GM04504 (cell line): Measurements from ENCODE around the gene RALGAPB.
"Not testable (repeated sequence)": the region's sequence is repeated elsewhere in the genome, so short reads cannot be mapped to it uniquely, and the experiment has no call there.

Source experiments
- DNase-seq: peaks from one replicate; pipeline ENCODE4 v3.0.0-alpha.2; 2012; ENCODE audit warnings: low read depth

The RALGAPB gene

GRCh38 chr20:38447251-38447661, 25.4 kb upstream of the RALGAPB start:
- no peak for DNase-seq

- DNase-seq = no peak
Measured at GRCh38 chr20:38447931-38448675, 24.5 kb upstream of the RALGAPB start.

GRCh38 chr20:38449046-38449445, 23.6 kb upstream of the RALGAPB start:
- no peak for DNase-seq

DNA sequence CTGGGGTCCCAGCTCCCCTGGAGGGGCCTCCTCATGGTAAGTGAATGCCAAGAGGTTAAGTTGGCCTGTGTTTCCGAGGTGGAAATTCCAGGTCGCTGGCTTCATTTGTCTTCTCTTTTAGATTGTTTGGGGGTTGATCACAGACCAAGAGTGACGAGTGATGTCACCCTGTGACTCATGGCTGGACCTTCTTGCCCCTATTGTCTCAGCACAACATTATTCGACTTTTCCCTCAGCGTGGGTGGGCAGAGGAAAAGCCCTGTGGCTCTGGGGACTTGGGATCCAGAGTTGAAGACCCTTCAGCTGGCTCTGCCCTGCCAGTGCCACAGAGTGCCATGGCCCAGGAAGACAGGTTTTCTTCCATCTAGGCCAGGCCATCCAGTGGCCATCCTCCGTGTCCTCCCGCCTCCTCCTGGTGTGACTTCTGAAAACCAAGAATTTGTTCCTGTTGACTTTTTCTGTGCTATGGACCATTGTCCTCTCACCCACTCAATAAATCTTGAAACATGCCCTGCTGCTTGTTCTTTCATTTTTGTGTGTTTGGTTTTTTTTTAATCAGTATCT, 22.1 kb upstream of the RALGAPB start:
- no peak for DNase-seq

GRCh38 chr20:38452880-38453624, 19.6 kb upstream of the RALGAPB start:
- DNase-seq = no peak

GRCh38 chr20:38453941-38454340, 18.7 kb upstream of the RALGAPB start:
- no peak for DNase-seq

DNA sequence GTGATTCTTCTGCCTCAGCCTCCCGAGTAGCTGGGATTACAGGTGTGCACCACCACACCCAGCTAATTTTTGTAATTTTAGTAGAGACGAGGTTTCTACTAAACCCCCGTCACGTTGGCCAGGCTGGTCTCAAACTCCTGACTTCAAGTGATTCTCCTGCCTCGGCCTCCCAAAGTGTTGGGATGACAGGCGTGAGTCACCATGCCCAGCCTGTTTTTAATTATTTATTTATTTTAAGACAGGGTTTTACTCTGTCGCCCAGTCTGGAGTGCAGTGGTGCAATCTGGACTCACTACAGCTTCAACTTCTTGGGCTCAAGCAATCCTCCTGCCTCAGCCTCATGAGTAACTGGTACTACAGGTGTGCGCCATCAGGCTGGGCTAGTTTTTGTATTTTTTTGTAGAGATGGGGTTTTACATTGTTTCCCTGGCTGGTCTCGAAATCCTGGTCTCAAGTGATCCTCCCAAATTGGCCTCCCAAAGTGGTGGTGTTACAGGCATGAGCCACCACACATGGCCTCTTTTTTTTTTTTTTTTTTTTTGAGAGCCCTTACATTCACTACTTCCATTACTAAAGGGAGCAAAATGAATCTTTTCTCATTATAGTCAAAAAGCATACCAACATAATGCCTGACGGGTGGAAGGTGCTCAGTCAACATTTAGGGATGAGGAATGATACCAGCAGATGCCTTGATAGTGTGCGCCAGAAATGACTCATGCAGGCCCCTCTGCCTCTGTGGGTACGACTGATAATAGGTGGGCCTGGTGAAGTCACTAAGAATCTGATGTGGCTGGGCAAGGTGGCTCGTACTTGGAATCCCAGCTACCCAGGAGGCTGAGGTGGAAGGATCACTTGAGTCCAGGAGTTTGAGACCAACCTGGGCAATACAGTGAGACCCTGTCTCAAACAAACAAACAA, 17.8 kb upstream of the RALGAPB start:
- no peak for DNase-seq

DNA sequence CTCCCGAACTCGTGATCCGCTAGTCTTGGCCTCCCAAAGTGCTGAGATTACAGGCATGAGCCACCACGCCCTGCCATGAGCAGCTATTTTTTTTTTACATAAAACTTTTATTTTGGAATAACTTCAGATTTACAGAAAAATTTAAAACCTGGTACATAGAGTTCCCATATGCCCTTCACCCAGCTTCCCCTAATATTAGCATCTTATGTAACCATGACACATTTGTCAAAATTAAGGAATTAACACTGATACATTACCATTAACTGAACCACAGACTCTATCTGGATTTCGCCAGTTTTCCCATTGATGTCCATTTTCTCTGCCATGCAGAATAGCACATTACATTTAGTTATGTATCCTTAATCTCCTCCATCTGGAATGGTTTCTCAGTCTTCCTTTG, 14.3 kb upstream of the RALGAPB start:
- DNase-seq = no peak

- DNase-seq = peak; percentile 26
Measured at GRCh38 chr20:38460040-38460623, 12.5 kb upstream of the RALGAPB start.

DNA sequence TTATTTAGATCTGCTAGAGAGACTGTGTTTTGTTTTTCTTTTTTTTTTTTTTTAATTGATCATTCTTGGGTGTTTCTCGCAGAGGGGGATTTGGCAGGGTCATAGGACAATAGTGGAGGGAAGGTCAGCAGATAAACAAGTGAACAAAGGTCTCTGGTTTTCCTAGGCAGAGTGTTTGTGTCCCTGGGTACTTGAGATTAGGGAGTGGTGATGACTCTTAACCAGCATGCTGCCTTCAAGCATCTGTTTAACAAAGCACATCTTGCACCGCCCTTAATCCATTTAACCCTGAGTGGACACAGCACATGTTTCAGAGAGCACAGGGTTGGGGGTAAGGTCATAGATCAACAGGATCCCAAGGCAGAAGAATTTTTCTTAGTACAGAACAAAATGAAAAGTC, 12.0 kb upstream of the RALGAPB start:
- DNase-seq = not testable (repeated sequence)

- DNase-seq = not testable (repeated sequence)
Measured at GRCh38 chr20:38461167-38461566, 11.5 kb upstream of the RALGAPB start.

- not testable (repeated sequence) for DNase-seq
Measured at GRCh38 chr20:38461569-38461968, 11.1 kb upstream of the RALGAPB start.

DNA sequence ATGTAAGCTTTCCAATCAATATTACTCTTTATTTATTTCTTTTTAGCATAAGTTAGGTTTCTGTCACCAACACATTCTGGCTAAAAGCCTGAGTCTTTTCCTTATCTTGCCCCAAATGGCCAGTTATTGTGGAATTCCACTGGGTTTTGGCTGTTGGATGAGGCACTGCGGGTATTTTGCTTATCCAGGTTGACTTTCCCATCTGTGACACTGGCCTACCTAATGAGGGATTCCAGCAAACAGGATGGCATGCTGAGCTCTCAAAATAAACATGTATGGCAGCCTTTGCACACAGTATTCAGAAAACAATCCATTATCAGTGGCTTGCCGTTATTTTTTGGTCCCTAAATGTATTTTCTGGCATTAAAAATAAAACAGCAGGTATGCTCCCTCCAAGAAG, 6.5 kb upstream of the RALGAPB start:
- no peak for DNase-seq

DNA sequence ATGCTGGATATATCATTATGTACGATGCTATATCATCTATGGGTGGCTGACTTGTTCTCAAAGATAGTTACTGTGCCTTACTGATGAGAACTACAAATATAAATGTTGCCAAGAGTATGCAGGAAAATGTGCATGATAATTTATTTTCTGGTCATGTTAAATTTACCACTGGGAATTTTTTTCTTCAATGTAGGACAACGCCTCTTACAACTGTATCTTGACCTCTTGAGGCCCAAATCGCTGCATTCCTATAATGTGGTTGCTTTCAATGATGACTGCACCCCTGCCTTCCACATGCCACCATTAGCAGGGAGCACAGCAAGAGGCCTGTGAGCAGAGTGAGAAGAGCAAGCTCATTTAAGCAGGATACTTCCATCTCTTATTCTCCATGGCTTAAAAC, 5.7 kb upstream of the RALGAPB start:
- no peak for DNase-seq

DNA sequence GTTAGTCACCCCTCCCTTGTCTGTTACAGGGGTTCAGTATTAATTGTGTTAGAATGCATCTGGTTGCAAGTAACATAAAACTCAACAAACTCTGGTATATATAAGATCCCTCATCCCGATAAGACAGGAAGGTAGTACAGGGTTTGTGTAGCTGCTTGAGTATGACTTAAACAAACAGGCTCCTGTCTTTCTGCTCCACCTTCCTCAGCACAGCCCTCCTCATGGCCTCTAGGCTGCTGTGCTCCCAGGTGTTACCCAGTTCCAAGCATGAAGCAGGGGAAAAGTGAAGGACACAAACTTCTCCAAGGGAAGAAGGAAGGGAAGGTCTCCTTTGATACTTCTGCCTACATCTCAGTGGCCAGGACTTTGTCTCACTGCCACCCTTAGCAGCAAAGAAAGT, 1.4 kb upstream of the RALGAPB start:
- DNase-seq = no peak

DNA sequence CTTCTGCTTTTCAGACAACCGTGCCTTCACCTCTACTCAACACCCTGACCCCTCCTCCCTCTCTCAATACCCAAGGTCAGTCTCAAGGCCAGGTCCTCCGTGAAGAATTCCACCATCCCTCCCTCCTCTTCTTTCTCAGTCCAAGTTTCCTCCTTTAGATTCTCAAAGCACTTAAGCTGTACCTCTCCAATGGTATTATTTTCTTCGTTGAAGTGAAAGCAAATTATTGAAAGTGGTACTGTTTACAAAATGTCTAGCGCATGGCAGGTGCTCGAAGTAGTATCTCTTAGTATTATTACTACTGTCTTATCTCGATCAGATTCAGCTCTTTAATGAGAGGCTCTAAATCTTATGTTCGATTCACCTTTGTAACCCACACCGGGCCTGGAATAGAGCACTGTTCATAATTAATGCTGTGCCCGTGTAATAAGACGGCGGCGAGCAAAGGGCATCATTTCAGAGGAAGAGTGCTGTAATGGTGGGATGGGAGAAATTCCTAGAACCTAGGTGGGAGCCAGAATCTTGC, 593 bp upstream of the RALGAPB start:
- DNase-seq = no peak

GRCh38 chr20:38473367-38473795, 738 bp downstream of the RALGAPB start:
- DNase-seq = peak; percentile 9

DNA sequence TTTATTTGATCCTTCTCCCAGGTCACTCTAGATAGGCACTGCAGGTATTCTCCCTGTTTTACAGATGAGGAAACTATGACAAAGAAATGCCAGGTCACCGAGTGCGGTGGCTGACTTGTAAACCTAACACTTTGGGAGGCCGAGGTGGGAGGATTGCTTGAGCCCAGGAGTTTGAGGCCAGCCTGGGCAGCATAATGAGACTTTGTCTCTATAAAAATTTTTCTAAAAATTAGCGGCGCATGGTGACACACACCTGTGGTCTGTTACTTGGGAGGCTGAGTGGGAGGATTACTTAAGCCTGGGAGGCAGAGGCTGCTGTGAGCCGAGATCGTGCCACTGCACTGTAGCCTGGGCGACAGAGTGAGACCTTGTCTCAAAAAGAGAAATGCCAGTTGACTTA, 5.1 kb downstream of the RALGAPB start:
- no peak for DNase-seq

- DNase-seq = no peak
Measured at GRCh38 chr20:38479596-38479995, 7.0 kb downstream of the RALGAPB start.

- no peak for DNase-seq
Measured at GRCh38 chr20:38485041-38485440, 12.4 kb downstream of the RALGAPB start.

- no peak for DNase-seq
Measured at GRCh38 chr20:38489181-38489580, 16.5 kb downstream of the RALGAPB start.
